ENCODE measurements around the gene GSTM3.

GSTM3 gene

GRCh38 chr1:109765896-109766615 lies 25.2 kb upstream of the GSTM3 start:
- H3K4me3 ChIP-seq (ENCODE audit: control insufficient read depth, low read depth, low read length): no peak overlapping the region
- no peak for TF ChIP-seq CTCF (IDR thresholded peaks at IDR 0.05; ENCODE audit: control insufficient read depth, insufficient read depth, low read depth, low read length, missing control alignments)
- no peak for DNase-seq (ENCODE audit: low read depth)

GRCh38 chr1:109765483-109765815 lies 24.6 kb upstream of the GSTM3 start:
- DNase-seq (ENCODE audit: low read depth): no peak
- H3K4me3 ChIP-seq (ENCODE audit: control insufficient read depth, low read depth, low read length): no peak overlapping the region
- no peak for TF ChIP-seq CTCF (IDR thresholded peaks at IDR 0.05; ENCODE audit: control insufficient read depth, insufficient read depth, low read depth, low read length, missing control alignments)

GRCh38 chr1:109764561-109765482 lies 24.0 kb upstream of the GSTM3 start:
- no peak for TF ChIP-seq CTCF (IDR thresholded peaks at IDR 0.05; ENCODE audit: control insufficient read depth, insufficient read depth, low read depth, low read length, missing control alignments)
- DNase-seq (ENCODE audit: low read depth): no peak
- H3K4me3 ChIP-seq (ENCODE audit: control insufficient read depth, low read depth, low read length): no peak overlapping the region

- TF ChIP-seq CTCF (IDR thresholded peaks at IDR 0.05; ENCODE audit: control insufficient read depth, insufficient read depth, low read depth, low read length, missing control alignments): no peak
- no peak within 1 kb of the TSS for H3K4me3 ChIP-seq (ENCODE audit: control insufficient read depth, low read depth, low read length)
- no peak for DNase-seq (ENCODE audit: low read depth)
Observed at GRCh38 chr1:109763646-109764415, 23.0 kb upstream of the GSTM3 start, which contains the start of gene EPS8L3. Gene EPS8L3 (minus strand): TSS chr1:109763923. CDS start chr1:109761749, 2,174 bp downstream.

GRCh38 chr1:109762821-109763645 lies 22.2 kb upstream of the GSTM3 start:
- DNase-seq (ENCODE audit: low read depth): peak; percentile 46
- no peak for TF ChIP-seq CTCF (IDR thresholded peaks at IDR 0.05; ENCODE audit: control insufficient read depth, insufficient read depth, low read depth, low read length, missing control alignments)
- H3K4me3 ChIP-seq (ENCODE audit: control insufficient read depth, low read depth, low read length): no peak overlapping the region
